SK-MEL-5 (cell line): ENCODE measurements around the gene FLT3LG. TPM values are rescaled to one million over a fixed set of nuclear protein-coding genes. Genes with fewer than 3 reads are reported as not detected.
A peak's percentile ranks its signal among the peaks of the same experiment; 100 is the strongest.

Experiments
- DNase-seq: peaks from one replicate; pipeline ENCODE4 v3.0.0-alpha.2; 2016; ENCODE audit warnings: low read depth, low spot score
- in situ Hi-C: cut with HindIII; loops from 2 replicates; pipeline ENCODE4 v1.10.0; 2016; ENCODE audit warnings: low sequenced_read_pairs, high pct_unique_total_duplicates, low pct_unique_long_range_greater_than_20kb
- polyA plus RNA-seq, 2 experiments: library from polyadenylated mRNA; depleted of rRNA; stranded (reverse); fragments of >200 nt; gene quantifications; 2 replicates each; pipeline ENCODE4 v1.2.3, GENCODE V29; 2015
- total RNA-seq: library from RNA; depleted of rRNA; stranded (reverse); fragments of >200 nt; shearing (Covaris generic); gene quantifications from 2 replicates; pipeline ENCODE4 v1.2.3, GENCODE V29; 2014; rRNA removed

The FLT3LG gene, protein sequence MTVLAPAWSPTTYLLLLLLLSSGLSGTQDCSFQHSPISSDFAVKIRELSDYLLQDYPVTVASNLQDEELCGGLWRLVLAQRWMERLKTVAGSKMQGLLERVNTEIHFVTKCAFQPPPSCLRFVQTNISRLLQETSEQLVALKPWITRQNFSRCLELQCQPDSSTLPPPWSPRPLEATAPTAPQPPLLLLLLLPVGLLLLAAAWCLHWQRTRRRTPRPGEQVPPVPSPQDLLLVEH
- 0.27 and 0.37 TPM in 2 replicates for total RNA-seq
- 0.53 and 1.8 TPM in 2 replicates for polyA plus RNA-seq (2015; cell fraction: cytosol; rRNA removed)
- 0.65 and 0.89 TPM in 2 replicates for polyA plus RNA-seq (2015; cell fraction: nucleus; rRNA removed)

DNA sequence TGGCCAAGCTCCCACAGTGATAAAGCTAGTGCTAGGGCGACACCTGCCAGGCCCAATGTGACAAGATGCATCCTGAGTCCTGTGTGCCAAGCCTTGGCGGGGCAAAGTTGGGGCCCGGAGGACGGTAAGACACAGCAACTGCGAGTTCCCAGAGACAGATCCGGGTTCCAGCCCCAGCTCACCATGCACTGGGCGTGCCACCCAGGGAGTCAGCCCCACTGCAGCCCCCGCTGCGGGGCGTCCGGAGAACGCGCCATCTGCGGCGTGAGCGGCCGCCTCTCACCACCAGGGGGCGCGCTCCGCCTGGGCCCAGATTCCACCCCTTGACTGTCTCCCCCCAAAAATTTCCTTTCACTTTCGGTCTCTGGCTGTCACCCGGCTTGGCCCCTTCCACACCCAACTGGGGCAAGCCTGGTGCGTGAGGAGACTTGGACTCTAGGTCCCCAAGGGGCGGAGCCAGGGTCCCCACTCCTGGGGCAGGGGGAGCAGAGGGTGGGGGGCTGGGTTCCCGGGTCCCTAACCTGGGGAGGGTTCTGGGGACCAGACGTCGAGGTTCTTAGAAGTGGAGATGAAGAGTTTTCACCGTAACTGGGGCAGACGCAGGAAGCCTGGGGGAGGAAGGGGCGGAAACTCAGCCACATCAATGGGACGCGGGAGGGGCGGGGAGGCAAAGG lies at the start of gene FLT3LG:
FLT3LG (plus strand) TSS at position 348 of the 674 bp plus-strand sequence. CDS start 425 bp downstream, outside the sequence.
- in situ Hi-C loops = no loop called here

DNA sequence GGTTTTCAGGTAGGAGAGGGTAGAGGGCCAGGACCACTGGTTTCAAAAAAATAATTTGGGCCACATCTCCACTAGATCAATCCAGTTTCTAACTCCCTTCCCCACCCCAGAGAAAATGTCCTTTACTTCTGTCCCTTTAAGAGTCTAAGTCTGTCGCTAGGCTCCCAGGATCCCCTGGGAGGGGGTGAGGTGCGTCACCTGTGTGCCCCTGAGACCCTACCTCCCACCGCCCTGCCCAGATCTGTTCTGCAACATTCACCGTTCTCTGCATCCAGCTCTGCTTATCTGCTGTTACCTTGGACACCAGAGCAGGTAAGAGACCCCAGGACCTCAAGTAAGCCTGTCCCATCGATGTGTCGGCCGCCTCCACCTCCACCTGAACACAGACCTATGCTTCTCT lies 48.8 kb upstream of the FLT3LG start, which contains the start of gene GFY:
GFY (plus strand) TSS at position 211 of the 400 bp plus-strand sequence. CDS start 1,043 bp downstream, outside the sequence.
- no peak for DNase-seq
- in situ Hi-C loops = no loop called here

More for the DNA sequence above, at the start of gene FLT3LG:
- DNase-seq = peak; percentile 57

DNA sequence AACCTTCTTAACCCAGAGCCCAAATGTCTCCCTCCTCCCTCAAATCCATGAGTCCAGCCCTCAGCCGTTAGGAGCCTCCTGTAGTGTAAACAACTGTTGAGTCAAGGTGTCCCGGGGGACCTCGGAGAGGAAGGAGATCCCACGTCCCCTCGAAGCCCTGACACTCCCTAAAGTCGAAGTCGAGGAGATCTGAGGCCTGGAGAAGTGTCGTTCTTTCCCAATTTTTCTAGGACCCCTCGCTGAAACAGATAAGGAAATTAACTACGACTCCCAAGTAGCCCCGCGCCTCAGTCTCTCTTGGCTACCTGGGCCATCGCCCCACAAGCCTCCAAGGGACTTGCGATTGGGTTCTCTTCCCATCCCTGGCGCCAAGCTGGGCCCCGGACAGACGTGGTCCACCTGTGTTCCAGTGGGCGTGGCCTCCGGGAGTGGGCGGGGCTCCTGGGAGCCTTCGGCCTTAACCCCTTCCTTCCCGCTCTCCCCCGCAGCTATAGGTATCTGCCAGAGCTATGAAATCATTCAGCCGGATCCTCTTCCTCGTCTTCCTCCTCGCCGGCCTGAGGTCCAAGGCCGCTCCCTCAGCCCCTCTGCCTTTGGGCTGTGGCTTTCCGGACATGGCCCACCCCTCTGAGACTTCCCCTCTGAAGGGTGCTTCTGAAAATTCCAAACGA lies 48.0 kb upstream of the FLT3LG start:
- in situ Hi-C loops = no loop called here
- peak; percentile 38 for DNase-seq

DNA sequence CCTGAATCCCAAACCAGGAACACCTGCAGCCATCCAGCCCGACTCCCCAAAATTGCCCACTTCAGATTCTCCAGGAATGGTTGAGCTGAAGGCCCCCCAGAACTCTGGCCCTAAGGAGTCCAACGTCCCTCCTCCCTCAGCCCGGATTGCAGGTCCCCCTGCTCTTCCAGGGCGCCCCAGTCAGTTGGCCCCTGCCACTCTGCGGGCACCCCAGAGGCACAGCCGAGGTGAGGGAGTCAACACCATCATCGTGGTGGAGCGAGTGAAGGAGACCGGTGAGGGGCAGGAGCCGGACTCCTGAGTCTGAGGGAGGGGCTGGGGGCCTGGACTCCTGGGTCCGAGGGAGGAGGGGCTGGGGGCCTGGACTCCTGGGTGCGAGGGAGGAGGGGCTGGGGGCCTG lies 46.7 kb upstream of the FLT3LG start:
- in situ Hi-C loops = no loop called here
- DNase-seq = no peak

DNA sequence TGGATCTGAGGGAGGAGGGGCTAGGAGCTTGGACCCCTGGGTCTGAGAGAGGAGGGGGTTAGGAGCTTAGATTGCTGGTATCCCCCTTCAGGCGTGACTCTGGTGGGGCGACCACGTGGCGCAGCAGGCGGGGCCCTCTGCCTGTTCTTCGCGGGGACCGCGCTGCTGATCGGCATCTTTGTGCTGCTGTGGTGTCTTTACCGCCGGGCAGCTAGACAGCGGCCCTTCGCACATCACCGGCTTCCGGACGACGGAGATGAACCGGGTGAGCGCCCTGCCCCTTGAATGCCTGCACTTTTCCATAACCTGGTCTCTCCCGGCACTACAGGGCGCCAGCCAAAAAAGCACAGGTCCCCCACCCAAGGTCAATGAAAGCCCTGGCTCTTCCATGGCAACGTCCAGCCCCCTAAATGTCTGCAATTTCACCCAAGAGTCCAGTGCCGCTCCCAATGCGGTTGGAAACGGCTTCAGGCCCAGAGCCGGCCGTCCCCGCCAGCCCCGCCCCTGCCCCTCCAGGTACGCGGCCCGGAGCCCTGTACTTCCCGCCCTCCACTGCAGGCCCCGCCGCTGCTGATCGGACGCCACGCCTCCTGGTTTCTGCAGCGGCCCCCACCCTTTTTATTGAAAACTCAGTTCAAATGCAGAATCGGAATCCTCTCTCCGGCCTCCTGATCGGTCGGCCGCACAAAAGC lies 46.0 kb upstream of the FLT3LG start:
- no peak for DNase-seq
- in situ Hi-C loops = no loop called here

- in situ Hi-C loops = no loop called here
- DNase-seq = no peak
These were observed 45.2 kb upstream of the FLT3LG start for GRCh38 chr19:49428547-49429451.

DNA sequence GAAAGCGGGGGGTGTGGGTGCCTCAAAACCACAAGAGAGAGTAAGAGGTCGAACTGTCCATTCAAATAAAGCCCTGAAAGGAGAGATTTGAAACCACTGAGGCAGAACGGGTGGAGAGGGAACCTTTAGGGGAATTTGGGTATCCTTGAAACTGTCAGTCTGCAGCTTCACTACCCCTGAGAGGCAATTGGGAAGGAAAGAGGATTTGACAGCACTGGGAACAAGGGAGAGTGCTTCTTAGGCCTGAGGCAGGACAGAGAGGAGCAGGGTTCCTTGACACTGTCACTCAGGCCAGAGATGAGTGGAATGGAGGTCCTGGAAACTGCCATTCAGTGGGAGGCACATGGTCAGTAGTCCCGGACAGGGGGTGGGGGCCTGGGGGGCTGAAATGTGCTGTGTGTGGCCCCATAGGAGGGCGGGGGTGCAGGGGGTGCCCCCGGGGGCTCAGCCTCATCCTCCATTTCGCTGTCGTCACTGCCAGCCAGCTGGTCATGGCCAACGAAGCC lies 43.8 kb upstream of the FLT3LG start:
- in situ Hi-C loops = no loop called here
- DNase-seq = no peak

GRCh38 chr19:49430678-49431329 lies 43.2 kb upstream of the FLT3LG start:
- DNase-seq = no peak
- in situ Hi-C loops = no loop called here

- in situ Hi-C loops = no loop called here
These were observed 42.7 kb upstream of the FLT3LG start for GRCh38 chr19:49431330-49431749.

GRCh38 chr19:49432141-49433073 lies 41.6 kb upstream of the FLT3LG start:
- DNase-seq = no peak
- in situ Hi-C loops = no loop called here

More at GRCh38 chr19:49431330-49431749, 42.7 kb upstream of the FLT3LG start:
- DNase-seq = no peak

- in situ Hi-C loops = no loop called here
- no peak for DNase-seq
These were observed 40.6 kb upstream of the FLT3LG start for GRCh38 chr19:49433240-49433901.

DNA sequence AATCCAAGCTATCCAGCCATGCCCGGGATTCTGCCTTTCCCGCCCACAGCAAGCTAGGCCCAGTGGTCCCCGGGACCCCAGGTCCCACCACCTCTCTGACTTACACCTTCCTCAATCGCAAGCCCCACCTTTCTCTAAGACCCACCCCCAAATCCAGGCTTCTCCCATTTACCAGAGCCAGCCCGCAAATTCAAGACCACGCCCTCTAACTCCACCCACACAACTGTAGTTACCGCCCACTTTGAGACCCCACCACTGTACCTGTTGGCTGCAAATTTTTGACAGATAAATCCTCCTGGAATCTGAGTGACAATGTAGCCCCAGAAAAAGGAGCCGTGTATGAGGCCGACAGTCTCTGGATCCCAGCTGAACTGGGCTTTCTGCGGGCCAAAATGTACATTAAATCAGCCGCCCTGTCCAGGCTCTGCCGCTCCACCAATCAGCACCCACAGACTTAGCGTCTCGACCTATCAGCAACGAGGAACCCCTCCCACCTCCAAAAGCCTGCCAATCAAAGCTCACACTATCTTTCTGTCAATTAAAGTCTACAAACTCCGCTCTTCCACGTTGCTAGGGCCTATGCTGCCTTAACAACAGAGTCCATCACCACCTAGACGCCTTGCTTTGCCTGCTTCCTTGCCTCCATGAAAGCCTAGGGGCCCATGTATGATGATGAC lies 39.0 kb upstream of the FLT3LG start:
- no peak for DNase-seq
- in situ Hi-C loops = no loop called here

- DNase-seq = no peak
- in situ Hi-C loops = no loop called here
These were observed 38.3 kb upstream of the FLT3LG start for GRCh38 chr19:49435670-49436069.

DNA sequence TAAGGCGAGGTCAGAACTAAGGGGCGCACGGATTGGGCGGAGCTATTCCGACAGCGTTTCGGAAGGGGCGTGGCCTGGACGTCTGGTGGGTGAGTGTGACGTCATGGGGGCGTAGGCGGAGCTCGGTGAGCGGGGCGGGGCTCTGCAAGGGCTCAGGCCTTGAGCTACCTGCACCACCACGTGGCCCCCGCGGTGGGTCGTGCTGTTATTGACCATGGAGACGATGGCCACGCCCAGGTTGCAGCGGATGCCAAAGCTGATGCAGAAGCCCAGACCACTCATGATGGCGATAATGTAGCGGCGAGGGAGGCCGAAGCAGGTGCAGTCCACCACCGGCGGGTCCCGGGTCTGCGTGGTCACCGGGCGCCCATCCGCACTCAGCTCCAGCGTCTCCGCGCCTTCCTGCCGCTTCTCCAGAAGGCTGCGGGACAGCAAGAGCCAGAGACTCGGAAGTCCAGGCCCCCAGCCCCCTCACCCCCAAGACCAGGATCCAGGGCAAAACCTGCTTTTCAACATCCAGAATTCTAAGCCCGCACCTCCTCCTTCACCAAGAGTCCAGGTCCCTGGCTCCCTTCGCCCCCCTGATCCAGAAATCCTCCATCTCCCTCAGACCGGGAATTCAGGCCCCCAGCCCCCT lies 37.5 kb upstream of the FLT3LG start:
- in situ Hi-C loops = no loop called here
- DNase-seq = peak; percentile 42
